Globus pallidus (tissue), 1 donor: ENCODE data around the gene KRT24.
A peak's percentile ranks its signal among the peaks of the same experiment; 100 is the strongest.

Experiments used
- DNase-seq: peaks from one replicate; pipeline ENCODE4 v3.0.0-alpha.2; 2015; ENCODE audit warnings: low spot score

Gene KRT24

DNA sequence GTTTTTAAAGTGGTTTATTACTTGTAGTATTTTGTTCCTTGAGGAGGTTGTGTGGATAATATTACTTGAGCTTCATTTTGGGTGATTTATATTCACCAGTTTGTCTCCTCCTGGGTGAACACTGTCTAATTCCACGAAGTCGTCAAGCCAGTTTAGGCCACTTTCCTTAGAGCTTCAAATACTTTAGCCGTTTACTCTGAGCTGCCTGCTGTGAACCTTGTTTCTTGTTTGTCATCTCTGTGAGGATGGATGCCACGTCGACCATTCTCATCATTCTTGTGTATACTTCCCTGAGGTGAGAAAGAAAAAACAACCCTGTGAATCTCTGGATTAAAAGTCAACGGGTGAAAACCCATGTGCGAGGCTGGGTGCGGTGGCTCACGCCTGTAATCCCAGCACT, 9.0 kb downstream of the KRT24 start:
- no peak for DNase-seq

- DNase-seq: no peak
These were observed 16.4 kb downstream of the KRT24 start for GRCh38 chr17:40687106-40687505.

DNA sequence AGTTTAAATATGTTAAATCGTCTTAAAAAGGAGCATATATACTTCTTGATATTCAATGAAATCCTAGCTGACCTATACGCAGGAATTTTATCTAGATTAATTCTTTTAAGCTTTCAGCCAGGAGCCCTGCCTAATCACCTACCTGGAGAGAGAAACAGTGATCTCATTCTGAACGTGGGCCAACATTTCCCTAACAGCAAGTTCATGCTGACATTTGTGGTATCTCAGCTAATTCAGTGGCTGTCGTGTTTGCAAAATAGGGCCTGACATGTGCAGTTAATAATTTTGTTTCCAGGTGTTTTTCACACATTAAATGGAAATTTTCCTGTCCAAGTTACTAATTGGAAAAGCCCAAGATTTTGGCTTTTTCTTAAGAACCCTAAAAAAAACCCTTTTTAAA, 17.4 kb downstream of the KRT24 start:
- DNase-seq: no peak

DNA sequence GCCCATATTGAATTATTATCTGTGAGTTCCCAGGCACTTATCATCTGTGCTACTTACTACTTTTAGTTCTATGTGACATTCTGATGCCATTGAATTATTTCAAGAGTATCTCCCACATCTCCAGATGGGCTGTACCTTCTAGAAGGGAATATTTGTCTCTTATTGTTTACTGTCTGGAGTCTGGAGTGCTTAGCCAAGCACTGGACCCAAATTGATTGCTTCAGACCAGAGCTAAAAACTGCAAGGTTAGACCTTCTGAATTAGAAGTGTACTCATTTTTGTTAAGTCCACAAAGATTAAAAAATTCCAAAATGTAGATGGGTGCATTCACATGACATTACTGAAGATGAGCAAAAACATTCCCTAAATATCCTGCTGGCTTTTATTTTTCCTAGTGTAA, 22.6 kb downstream of the KRT24 start:
- DNase-seq: no peak

DNA sequence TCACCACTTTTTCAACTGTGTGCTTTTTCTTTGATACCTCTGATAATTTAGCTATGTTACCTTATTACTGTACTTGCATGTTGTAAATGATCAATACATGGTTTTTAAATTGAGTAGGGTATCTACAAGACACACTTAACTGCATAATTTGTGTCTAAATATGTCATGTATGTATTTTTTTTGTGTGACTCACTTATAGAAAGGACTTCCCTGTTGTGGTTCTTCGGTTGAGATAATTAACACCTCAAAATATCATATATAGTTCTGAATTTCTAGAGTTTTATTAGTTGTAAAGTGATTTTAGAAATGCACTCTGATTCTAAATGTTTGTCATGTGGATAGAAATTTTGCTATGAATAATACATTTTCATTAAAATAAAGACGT, 24.0 kb downstream of the KRT24 start:
- no peak for DNase-seq

DNA sequence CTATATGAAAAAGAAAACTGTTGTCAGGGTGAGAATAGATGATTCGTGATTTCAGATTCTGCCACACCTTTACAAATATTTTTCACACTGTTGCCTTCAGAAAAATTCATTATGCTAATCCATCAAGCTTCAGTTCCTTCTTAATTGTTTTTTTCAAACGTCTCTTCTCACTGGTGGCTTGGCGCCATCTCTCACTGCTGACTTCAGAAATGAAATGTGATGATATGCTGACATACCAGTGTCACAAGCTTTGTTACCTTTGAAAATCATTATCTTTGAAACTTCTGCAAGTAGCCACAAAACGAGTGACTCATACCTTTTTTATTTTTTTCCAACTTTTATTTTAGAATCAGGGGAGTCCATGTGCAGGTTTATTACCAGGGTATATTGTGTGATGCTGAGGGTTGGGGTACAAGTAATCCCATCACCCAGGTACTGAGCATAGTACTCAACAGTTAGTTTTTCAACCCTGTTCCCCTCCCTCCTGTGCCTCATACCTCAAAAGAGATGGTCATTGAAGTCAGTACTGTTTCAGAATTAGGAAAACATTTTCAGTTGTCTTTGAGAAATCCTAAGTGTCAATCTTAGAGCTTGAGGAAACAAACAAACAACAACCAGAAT, 24.5 kb downstream of the KRT24 start:
- no peak for DNase-seq

DNA sequence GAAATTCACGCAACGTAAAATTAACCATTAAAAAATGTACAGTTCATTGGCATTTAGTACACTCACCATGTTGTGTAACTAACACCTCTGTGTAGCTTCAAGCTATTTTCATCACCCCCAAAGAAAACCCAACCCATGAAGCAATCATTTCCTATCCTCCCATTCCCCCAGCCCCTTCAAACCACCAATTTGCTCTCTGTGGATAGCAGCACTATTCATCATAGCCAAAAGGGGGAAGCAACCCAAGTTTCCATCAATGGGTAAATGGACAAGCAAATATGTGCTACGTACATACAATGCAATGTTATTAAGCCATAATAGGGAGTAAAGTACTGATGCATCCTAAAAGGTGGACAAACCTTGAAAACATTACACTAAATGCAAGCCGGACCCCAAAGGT, 27.6 kb downstream of the KRT24 start:
- no peak for DNase-seq

DNA sequence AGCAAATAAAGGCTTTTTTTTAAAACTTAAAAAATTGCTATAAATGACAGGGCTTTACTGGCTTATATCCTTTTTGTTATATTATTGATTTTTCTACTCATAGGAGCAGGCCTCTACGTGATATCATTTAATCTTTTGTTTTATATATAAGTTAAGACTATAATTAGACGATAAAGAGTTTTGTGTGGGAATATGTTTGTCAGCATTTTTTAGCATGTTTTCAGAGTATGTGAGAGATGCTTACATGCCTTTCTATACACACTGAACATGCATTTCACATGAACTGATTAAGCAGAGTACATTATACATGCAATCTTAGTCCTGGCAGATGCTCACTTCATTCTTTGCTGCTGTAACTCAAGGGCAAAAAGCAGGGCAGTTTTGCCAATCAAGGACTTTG, 30.9 kb downstream of the KRT24 start:
- DNase-seq: no peak

DNA sequence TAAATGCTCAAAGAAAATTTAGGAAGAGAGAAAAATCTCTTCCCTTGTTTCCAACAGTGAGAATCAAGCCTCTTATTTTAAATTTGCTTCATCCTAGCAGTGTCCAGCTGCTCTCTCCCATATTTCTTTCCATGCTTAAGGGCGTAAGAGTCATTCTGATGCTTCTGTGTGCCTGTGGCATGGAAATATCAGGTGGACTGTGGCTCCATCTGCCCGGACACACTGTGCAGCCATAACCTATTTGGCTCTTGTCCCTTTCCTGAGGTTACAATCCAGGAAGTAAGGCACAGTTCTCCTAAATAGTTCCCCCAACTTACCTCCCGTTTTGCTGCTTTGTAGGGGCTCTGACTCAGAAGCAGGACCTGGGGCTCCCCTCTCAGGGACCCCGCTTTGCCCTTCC, 32.3 kb downstream of the KRT24 start:
- no peak for DNase-seq

GRCh38 chr17:40666331-40666730, 37.2 kb downstream of the KRT24 start:
- DNase-seq: no peak

DNA sequence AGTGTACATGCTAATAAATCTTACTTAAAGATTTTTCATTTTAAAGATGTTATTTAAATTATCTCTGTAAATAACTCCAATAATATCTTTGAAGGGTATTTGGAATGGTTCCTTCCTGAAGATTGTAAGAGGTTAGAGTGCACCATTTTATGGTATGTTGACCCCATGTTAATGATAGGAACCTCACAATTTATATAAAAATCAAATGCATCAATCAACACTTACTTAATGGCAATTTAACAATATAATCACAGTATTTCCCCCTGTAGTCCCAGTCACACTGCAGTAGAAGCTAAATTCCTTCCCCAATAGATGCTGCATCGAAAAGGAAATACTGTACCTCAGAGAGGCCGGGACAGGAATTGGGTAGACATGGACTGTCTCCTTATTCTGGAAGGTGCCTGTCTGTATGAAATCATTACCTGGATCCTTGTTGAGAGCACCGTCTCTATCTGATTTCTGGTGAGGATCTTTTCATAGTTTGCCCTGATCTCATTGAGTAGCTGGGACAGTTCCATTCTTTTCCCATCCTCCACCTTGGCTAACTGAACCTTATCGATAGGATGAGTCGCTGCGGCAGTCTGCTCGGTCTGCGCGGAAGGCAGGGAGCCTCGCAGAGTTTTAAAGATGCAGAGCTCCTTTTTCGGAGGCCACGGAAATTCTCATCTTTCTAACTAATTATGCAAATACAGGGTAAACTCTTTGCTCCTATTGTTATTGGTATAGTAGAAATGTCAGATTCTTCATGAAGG, 38.8 kb downstream of the KRT24 start, which contains the start of gene KRT222:
TSS of gene KRT222 (minus strand) at position 596 of the 752 bp plus-strand sequence. CDS start at position 518, 78 bp downstream.
- peak; percentile 3 for DNase-seq

GRCh38 chr17:40663252-40663651, 40.3 kb downstream of the KRT24 start:
- no peak for DNase-seq

DNA sequence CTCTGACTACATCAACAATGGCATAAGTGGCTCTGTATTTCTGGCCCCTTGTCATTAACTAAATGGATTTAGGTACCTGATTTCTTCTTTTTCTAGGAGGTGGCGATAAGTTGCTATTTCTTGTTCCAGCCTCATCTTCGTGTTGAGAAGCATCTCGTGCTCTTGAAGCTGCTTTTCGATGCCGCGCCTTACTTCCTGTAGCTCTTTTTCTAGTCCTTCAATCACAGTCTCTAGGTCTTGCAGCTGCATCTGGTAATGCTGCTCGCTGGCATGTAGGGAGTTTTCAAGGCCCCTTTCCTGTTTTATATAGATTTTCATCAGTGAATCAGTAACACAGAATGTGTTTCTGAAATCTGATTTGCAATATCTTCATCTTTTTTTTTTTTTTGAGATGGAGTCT, 43.6 kb downstream of the KRT24 start:
- DNase-seq: no peak

- no peak for DNase-seq
These were observed 45.2 kb downstream of the KRT24 start for GRCh38 chr17:40658396-40658795.

- DNase-seq: no peak
These were observed 51.6 kb downstream of the KRT24 start for GRCh38 chr17:40651939-40652338.

DNA sequence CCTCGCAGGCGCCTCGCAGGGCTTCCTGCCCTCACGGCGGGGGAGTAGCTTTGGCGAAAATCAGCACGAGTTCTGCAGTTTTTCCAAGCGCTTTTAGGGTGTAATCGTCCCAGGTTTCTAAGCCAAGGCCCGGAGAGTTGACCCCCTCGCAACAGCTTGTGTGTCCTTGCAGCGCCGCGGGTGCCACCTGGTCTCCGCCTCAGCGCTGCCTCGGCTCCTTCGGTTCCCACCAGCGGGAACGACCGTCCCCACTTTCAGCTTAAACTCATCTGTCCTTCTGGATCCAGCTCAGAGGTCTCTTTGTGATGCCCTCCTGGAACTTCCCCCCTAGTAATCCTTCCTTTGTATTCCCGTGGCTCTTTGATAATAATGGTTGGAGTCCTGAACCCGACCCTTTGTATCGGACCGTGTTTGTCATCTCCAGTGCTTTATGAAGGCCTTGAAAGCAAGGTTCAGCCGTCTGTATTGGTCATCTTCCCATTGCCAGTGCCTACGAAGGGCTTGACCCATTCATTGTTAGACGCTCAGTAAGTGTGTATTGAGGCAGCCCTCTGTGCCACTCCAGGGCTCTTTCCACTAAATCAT, 55.1 kb downstream of the KRT24 start:
- no peak for DNase-seq
